ENCODE data around the gene SLC39A2.
"Not testable (repeated sequence)": the region's sequence is repeated elsewhere in the genome, so short reads cannot be mapped to it uniquely, and the experiment has no call there.

SLC39A2 gene

GRCh38 chr14:20998674-20999366, at the start of gene SLC39A2:
TSS of gene SLC39A2 (plus strand) at chr14:20999293. CDS start at chr14:20999447, 154 bp downstream.
- H3K36me3 ChIP-seq (ENCODE audit: insufficient read depth): no peaks in the 10 kb centered on the region
- H3K4me2 ChIP-seq: no peak within 1 kb of the TSS
- TF ChIP-seq CTCF (conservative IDR thresholded peaks at IDR 0.05; ENCODE audit: low read depth, low read length): no peak
- no peak within 1 kb of the TSS for H3K4me3 ChIP-seq (IDR thresholded peaks at IDR 0.05; ENCODE audit: insufficient read depth, low read depth, low read length)
- no peak within 1 kb of the TSS for H2AFZ ChIP-seq (ENCODE audit: low read depth)
- H3K9ac ChIP-seq: no peak within 1 kb of the TSS
- H3K27ac ChIP-seq: no peak within 1 kb of the TSS
- H3K4me1 ChIP-seq (ENCODE audit: low read depth, poor library complexity, severe bottlenecking): no peaks in the 10 kb centered on the region
- no peaks in the 10 kb centered on the region for H3K79me2 ChIP-seq (ENCODE audit: insufficient read depth, low read depth)
- H4K20me1 ChIP-seq (ENCODE audit: insufficient read depth): no peaks in the 10 kb centered on the region
- no peaks in the 10 kb centered on the region for H3K27me3 ChIP-seq (ENCODE audit: insufficient read depth, low read depth)

- H3K9ac ChIP-seq; H3K4me3 ChIP-seq (IDR thresholded peaks at IDR 0.05; ENCODE audit: insufficient read depth, low read depth, low read length); H3K27me3 ChIP-seq (ENCODE audit: insufficient read depth, low read depth); H4K20me1 ChIP-seq (ENCODE audit: insufficient read depth); H2AFZ ChIP-seq (ENCODE audit: low read depth); H3K79me2 ChIP-seq (ENCODE audit: insufficient read depth, low read depth); H3K4me2 ChIP-seq; H3K27ac ChIP-seq; H3K36me3 ChIP-seq (ENCODE audit: insufficient read depth); H3K4me1 ChIP-seq (ENCODE audit: low read depth, poor library complexity, severe bottlenecking): not testable (repeated sequence)
Measured at GRCh38 chr14:20954736-20955537, 44.2 kb upstream of the SLC39A2 start, which contains the start of gene RNASE2. TSS of gene RNASE2 (plus strand) at chr14:20955487. CDS start at chr14:20955772, 285 bp downstream.

GRCh38 chr14:20955538-20955873, 43.6 kb upstream of the SLC39A2 start:
- not testable (repeated sequence) for H3K4me2 ChIP-seq; H3K79me2 ChIP-seq (ENCODE audit: insufficient read depth, low read depth); H3K4me1 ChIP-seq (ENCODE audit: low read depth, poor library complexity, severe bottlenecking); H3K27ac ChIP-seq; H4K20me1 ChIP-seq (ENCODE audit: insufficient read depth); H2AFZ ChIP-seq (ENCODE audit: low read depth); H3K9ac ChIP-seq; H3K4me3 ChIP-seq (IDR thresholded peaks at IDR 0.05; ENCODE audit: insufficient read depth, low read depth, low read length); H3K36me3 ChIP-seq (ENCODE audit: insufficient read depth); H3K27me3 ChIP-seq (ENCODE audit: insufficient read depth, low read depth)

GRCh38 chr14:20956376-20956976, 42.6 kb upstream of the SLC39A2 start:
- no peak for TF ChIP-seq CTCF (conservative IDR thresholded peaks at IDR 0.05; ENCODE audit: low read depth, low read length)

GRCh38 chr14:20958946-20959345, 40.1 kb upstream of the SLC39A2 start:
- H3K4me2 ChIP-seq; H2AFZ ChIP-seq (ENCODE audit: low read depth); H3K79me2 ChIP-seq (ENCODE audit: insufficient read depth, low read depth); H3K27ac ChIP-seq; H4K20me1 ChIP-seq (ENCODE audit: insufficient read depth); H3K4me3 ChIP-seq (IDR thresholded peaks at IDR 0.05; ENCODE audit: insufficient read depth, low read depth, low read length); H3K27me3 ChIP-seq (ENCODE audit: insufficient read depth, low read depth); H3K4me1 ChIP-seq (ENCODE audit: low read depth, poor library complexity, severe bottlenecking); H3K36me3 ChIP-seq (ENCODE audit: insufficient read depth); H3K9ac ChIP-seq: not testable (repeated sequence)

More at GRCh38 chr14:20956376-20956976, 42.6 kb upstream of the SLC39A2 start:
- no peaks in the 10 kb centered on the region for H3K36me3 ChIP-seq (ENCODE audit: insufficient read depth)
- no peak overlapping the region for H3K27ac ChIP-seq
- H3K4me3 ChIP-seq (IDR thresholded peaks at IDR 0.05; ENCODE audit: insufficient read depth, low read depth, low read length): no peak overlapping the region
- H3K4me1 ChIP-seq (ENCODE audit: low read depth, poor library complexity, severe bottlenecking): peaks cover 7% of the 10 kb centered on the region
- no peak overlapping the region for H3K4me2 ChIP-seq
- H3K27me3 ChIP-seq (ENCODE audit: insufficient read depth, low read depth): no peaks in the 10 kb centered on the region
- no peaks in the 10 kb centered on the region for H3K79me2 ChIP-seq (ENCODE audit: insufficient read depth, low read depth)
- no peak overlapping the region for H2AFZ ChIP-seq (ENCODE audit: low read depth)
- no peak overlapping the region for H3K9ac ChIP-seq
- no peaks in the 10 kb centered on the region for H4K20me1 ChIP-seq (ENCODE audit: insufficient read depth)

All from KMS-11 (cell line).